Measurements from ENCODE around the gene OXGR1. TPM values are rescaled to one million over a fixed set of nuclear protein-coding genes. Genes with fewer than 3 reads are reported as not detected.

The OXGR1 gene
- total and polyA plus RNA-seq, 8 donors = 0.18 to 2.3 (median 0.45) TPM; not detected in 2

GRCh38 chr13:97005625-97006262 is 11.5 kb upstream of the OXGR1 start:
- H3K4me3 ChIP-seq = no peak overlapping the region
- H3K36me3 ChIP-seq = no peaks in the 10 kb centered on the region
- ATAC-seq (no peak), DNase-seq (no peak), FAIRE-seq (no peak)
- H3K27me3 ChIP-seq = no peaks in the 10 kb centered on the region
- H3K4me1 ChIP-seq = no peaks in the 10 kb centered on the region
- 36 to 50% methylated on average over 1 of the region's 1 CpG for WGBS, 2 donors
- TF ChIP-seq CTCF (IDR thresholded peaks at IDR 0.05) = no peak
- no peak overlapping the region for H3K27ac ChIP-seq
- intact Hi-C loops (cut with DNase I) = no loop called here
- H3K9me3 ChIP-seq = no peaks in the 10 kb centered on the region

- ATAC-seq (no peak), DNase-seq (no peak), FAIRE-seq (no peak)
- no peaks in the 10 kb centered on the region for H3K27me3 ChIP-seq
- H3K4me1 ChIP-seq = no peaks in the 10 kb centered on the region
- WGBS, 2 donors = 37 to 40% methylated on average over 2 of the region's 2 CpGs
- no peak overlapping the region for H3K27ac ChIP-seq
- intact Hi-C loops (cut with DNase I) = no loop called here
- H3K4me3 ChIP-seq = no peak overlapping the region
- H3K36me3 ChIP-seq = no peaks in the 10 kb centered on the region
- no peaks in the 10 kb centered on the region for H3K9me3 ChIP-seq
- no peak for TF ChIP-seq CTCF (IDR thresholded peaks at IDR 0.05)
Measured at GRCh38 chr13:97004886-97005285, 10.6 kb upstream of the OXGR1 start.

- 74 to 83% methylated on average over 9 of the region's 9 CpGs for WGBS, 2 donors
- Histone ChIP-seq H3K27me3 (no peaks in the 10 kb centered on the region), H3K9me3 (no peaks in the 10 kb centered on the region), H3K4me3 (no peak overlapping the region), H3K4me1 (no peaks in the 10 kb centered on the region), H3K27ac (no peak overlapping the region), H3K36me3 (no peaks in the 10 kb centered on the region)
- TF ChIP-seq CTCF (IDR thresholded peaks at IDR 0.05) = no peak
- intact Hi-C loops (cut with DNase I) = no loop called here
- ATAC-seq (peak in 2 of 4 donors; percentile 56 to 63), FAIRE-seq (no peak), DNase-seq (no peak)
Measured at GRCh38 chr13:97004096-97004876, 10.0 kb upstream of the OXGR1 start.

GRCh38 chr13:97003071-97003470 is 8.8 kb upstream of the OXGR1 start:
- DNase-seq = no peak
- no peaks in the 10 kb centered on the region for H3K27me3 ChIP-seq
- H3K4me3 ChIP-seq = no peak overlapping the region
- FAIRE-seq = no peak
- no peaks in the 10 kb centered on the region for H3K9me3 ChIP-seq
- no peak for TF ChIP-seq CTCF (IDR thresholded peaks at IDR 0.05)
- no peaks in the 10 kb centered on the region for H3K36me3 ChIP-seq
- no peak overlapping the region for H3K27ac ChIP-seq
- ATAC-seq = no peak
- intact Hi-C loops (cut with DNase I) = no loop called here
- no peaks in the 10 kb centered on the region for H3K4me1 ChIP-seq
- WGBS, 2 donors = 73 to 86% methylated on average over 2 of the region's 2 CpGs

- TF ChIP-seq CTCF (IDR thresholded peaks at IDR 0.05) = no peak
- no peak overlapping the region for H3K27ac ChIP-seq
- H3K4me3 ChIP-seq = no peak overlapping the region
- FAIRE-seq = no peak
- no peaks in the 10 kb centered on the region for H3K36me3 ChIP-seq
- WGBS, 2 donors = 33 to 46% methylated on average over 2 of the region's 2 CpGs
- intact Hi-C loops (cut with DNase I) = no loop called here
- H3K4me1 ChIP-seq = no peaks in the 10 kb centered on the region
- H3K27me3 ChIP-seq = no peaks in the 10 kb centered on the region
- H3K9me3 ChIP-seq = no peaks in the 10 kb centered on the region
- no peak for ATAC-seq
- DNase-seq = no peak
Measured at GRCh38 chr13:97002581-97002980, 8.3 kb upstream of the OXGR1 start.
